Activated gamma-delta T cell treated with Interleukin-2 at 50 U/mL for 16 hours (primary cell): ENCODE results near the gene CNBD2.
A peak's percentile ranks its signal among the peaks of the same experiment; 100 is the strongest.
"Not testable (repeated sequence)": the region's sequence is repeated elsewhere in the genome, so short reads cannot be mapped to it uniquely, and the experiment has no call there.

ENCODE experiments used
- DNase-seq: peaks from one replicate; pipeline ENCODE4 v3.0.0-alpha.2; 2020

CNBD2 gene

GRCh38 chr20:35975576-35976373, 7.4 kb downstream of the CNBD2 start:
- no peak for DNase-seq

GRCh38 chr20:35978041-35978513, 9.7 kb downstream of the CNBD2 start:
- DNase-seq = no peak

GRCh38 chr20:35979544-35979943, 11.2 kb downstream of the CNBD2 start:
- DNase-seq = no peak

GRCh38 chr20:35981969-35982368, 13.6 kb downstream of the CNBD2 start:
- no peak for DNase-seq

GRCh38 chr20:35984382-35984781, 16.0 kb downstream of the CNBD2 start:
- no peak for DNase-seq

GRCh38 chr20:35985806-35986205, 17.4 kb downstream of the CNBD2 start:
- no peak for DNase-seq

GRCh38 chr20:35988910-35989463, 20.6 kb downstream of the CNBD2 start:
- DNase-seq = no peak

- DNase-seq = no peak
Observed at GRCh38 chr20:35991142-35991771, 22.9 kb downstream of the CNBD2 start.

- peak; percentile 45 for DNase-seq
Observed at GRCh38 chr20:35992713-35993335, 24.4 kb downstream of the CNBD2 start.

- peak; percentile 87 for DNase-seq
Observed at GRCh38 chr20:35994994-35995453, 26.6 kb downstream of the CNBD2 start.

- not testable (repeated sequence) for DNase-seq
Observed at GRCh38 chr20:35996492-35996891, 28.1 kb downstream of the CNBD2 start.

- not testable (repeated sequence) for DNase-seq
Observed at GRCh38 chr20:36001331-36001730, 32.9 kb downstream of the CNBD2 start.

- no peak for DNase-seq
Observed at GRCh38 chr20:36002855-36003254, 34.5 kb downstream of the CNBD2 start.

- DNase-seq = no peak
Observed at GRCh38 chr20:36004045-36004444, 35.7 kb downstream of the CNBD2 start.

- DNase-seq = no peak
Observed at GRCh38 chr20:36008461-36009035, 40.2 kb downstream of the CNBD2 start.

GRCh38 chr20:36010076-36010475, 41.7 kb downstream of the CNBD2 start:
- no peak for DNase-seq

- DNase-seq = no peak
Observed at GRCh38 chr20:36010825-36011224, 42.4 kb downstream of the CNBD2 start.

GRCh38 chr20:36015806-36016403, 47.5 kb downstream of the CNBD2 start:
- DNase-seq = no peak

GRCh38 chr20:36017048-36017951, 48.9 kb downstream of the CNBD2 start:
- DNase-seq = no peak

GRCh38 chr20:36018208-36018988, 50.0 kb downstream of the CNBD2 start:
- no peak for DNase-seq

GRCh38 chr20:36026131-36026530, 57.7 kb downstream of the CNBD2 start:
- not testable (repeated sequence) for DNase-seq
